H1 (cell line): Measurements from ENCODE around the gene CDK7. TPM values are rescaled to one million over a fixed set of nuclear protein-coding genes. Genes with fewer than 3 reads are reported as not detected.

Experiments
- CTCF ChIA-PET: fragments of 300-600 bp; sonication (Branson Sonifier 250); formaldehyde crosslinking; loops from one replicate; lab custom pipeline; 2021; ENCODE audit not compliant: partially characterized antibody; lab: Charles Lee
- POLR2A ChIA-PET: fragments of 300-600 bp; sonication (Branson Sonifier 250); formaldehyde crosslinking; loops from one replicate; lab custom pipeline; 2021; ENCODE audit warnings: inconsistent platforms; ENCODE audit not compliant: partially characterized antibody; lab: Charles Lee
- DNase-seq, 2 experiments: peaks; one replicate each; pipeline versions ENCODE4 v3.0.0 to v3.0.0-alpha.2; 2010 to 2022; ENCODE audit warnings: low spot score in 2 of 2, low read depth in 1 of 2, mixed read lengths in 1 of 2
- FAIRE-seq: peaks from 2 replicates; lab custom pipeline; 2011; peaks lifted over from hg19 to GRCh38; lab: Jason Lieb, UNC
- H2AFZ ChIP-seq: 2 replicates; pipeline ENCODE4 v1.8.1; 2012; ENCODE audit warnings: low read length, inconsistent platforms
- H2AK5ac ChIP-seq: 2 replicates; pipeline ENCODE4 v1.6.1; 2013; ENCODE audit warnings: low read depth, low read length
- H2BK120ac ChIP-seq: replicated peaks from 2 replicates; pipeline ENCODE3; 2013; ENCODE audit warnings: low read depth, low read length, inconsistent platforms
- H2BK12ac ChIP-seq: 2 replicates; pipeline ENCODE4 v1.6.1; 2013; ENCODE audit warnings: low read depth, low read length
- H2BK15ac ChIP-seq: 2 replicates; pipeline ENCODE4 v1.6.1; 2013; ENCODE audit warnings: low read length
- H2BK20ac ChIP-seq: 2 replicates; pipeline ENCODE4 v1.6.1; 2013; ENCODE audit warnings: low read length
- H2BK5ac ChIP-seq: 2 replicates; pipeline ENCODE4 v1.6.1; 2013; ENCODE audit warnings: low read depth, low read length
- H3K14ac ChIP-seq: 2 replicates; pipeline ENCODE4 v1.6.1; 2013; ENCODE audit warnings: inconsistent platforms; ENCODE audit not compliant: insufficient read length
- H3K18ac ChIP-seq: 2 replicates; pipeline ENCODE4 v1.6.1; 2013; ENCODE audit warnings: low read length; ENCODE audit errors: extremely low read depth
- H3K23ac ChIP-seq: 2 replicates; pipeline ENCODE4 v1.6.1; 2013; ENCODE audit warnings: inconsistent platforms; ENCODE audit not compliant: insufficient read length
- H3K23me2 ChIP-seq: 2 replicates; pipeline ENCODE4 v1.6.1; 2013; ENCODE audit warnings: low read depth, low read length
- H3K27ac ChIP-seq: 2 replicates; pipeline ENCODE4 v1.6.1; 2011; ENCODE audit warnings: low read depth, low read length, inconsistent platforms
- H3K27me3 ChIP-seq, 4 experiments: replicated peaks in 1 of 4; 1 replicate in 1 of 4; 2 replicates in 3 of 4; pipeline versions ENCODE4 v1.6.1 to v1.8.1; 2011 to 2013; ENCODE audit warnings: low read length in 3 of 4, mild to moderate bottlenecking in 3 of 4, inconsistent platforms in 2 of 4, mixed read lengths in 2 of 4, moderate library complexity in 1 of 4; ENCODE audit not compliant: control insufficient read depth in 3 of 4, insufficient read depth in 3 of 4; ENCODE audit errors: extremely low read depth in 1 of 4
- H3K36me3 ChIP-seq, 4 experiments: 2 replicates each; pipeline versions ENCODE4 v1.6.1 to v1.8.1; 2011 to 2013; ENCODE audit warnings: mild to moderate bottlenecking in 4 of 4, low read length in 3 of 4, moderate library complexity in 2 of 4, control low read depth in 1 of 4, inconsistent platforms in 1 of 4; ENCODE audit not compliant: insufficient read depth in 4 of 4, control insufficient read depth in 2 of 4
- H3K4ac ChIP-seq: replicated peaks from 2 replicates; pipeline ENCODE3; 2013; ENCODE audit warnings: low read length, low read depth, mixed read lengths, inconsistent platforms; ENCODE audit not compliant: insufficient read length
- H3K4me1 ChIP-seq, 4 experiments: replicated peaks in 1 of 4; 1 replicate in 1 of 4; 2 replicates in 3 of 4; pipeline versions ENCODE4 v1.6.1 to v1.8.1; 2011 to 2013; ENCODE audit warnings: low read length in 3 of 4, inconsistent platforms in 2 of 4, mixed read lengths in 1 of 4; ENCODE audit not compliant: insufficient read depth in 4 of 4, control insufficient read depth in 3 of 4
- H3K4me2 ChIP-seq, 2 experiments: 2 replicates each; pipeline versions ENCODE4 v1.6.1 to v1.8.1; 2011 to 2013; ENCODE audit warnings: low read depth in 2 of 2, low read length in 2 of 2, control low read depth in 1 of 2, inconsistent platforms in 1 of 2, mild to moderate bottlenecking in 1 of 2; ENCODE audit not compliant: insufficient read depth in 1 of 2
- H3K4me3 ChIP-seq, 4 experiments: fragments of 200-600, 300-600 bp in 1 of 4; sonication (generic), shearing (Covaris generic), sonication (Bioruptor Twin) in 1 of 4; 2 replicates each; pipeline versions ENCODE4 v1.5.1 to v1.8.1; 2011 to 2016; ENCODE audit warnings: low read length in 4 of 4, low read depth in 3 of 4, control low read depth in 2 of 4, inconsistent platforms in 2 of 4, mild to moderate bottlenecking in 2 of 4, mixed read lengths in 1 of 4, moderate library complexity in 1 of 4; ENCODE audit not compliant: insufficient read depth in 2 of 4; ENCODE audit errors: extremely low read depth in 1 of 4
- H3K56ac ChIP-seq: replicated peaks from 2 replicates; pipeline ENCODE3; 2013; ENCODE audit warnings: low read depth, mild to moderate bottlenecking, mixed read lengths, low read length, inconsistent platforms; ENCODE audit not compliant: insufficient read length
- H3K79me1 ChIP-seq: 2 replicates; pipeline ENCODE4 v1.6.1; 2013; ENCODE audit warnings: low read depth, low read length, control low read depth
- H3K79me2 ChIP-seq, 2 experiments: 2 replicates each; pipeline versions ENCODE4 v1.6.1 to v1.8.1; 2012 to 2013; ENCODE audit warnings: low read length in 2 of 2, mild to moderate bottlenecking in 2 of 2, inconsistent platforms in 1 of 2; ENCODE audit not compliant: insufficient read depth in 2 of 2, control insufficient read depth in 1 of 2
- H3K9ac ChIP-seq, 4 experiments: replicated peaks in 1 of 4; 1 replicate in 1 of 4; 2 replicates in 3 of 4; pipeline versions ENCODE4 v1.6.1 to v1.8.1; 2011 to 2013; ENCODE audit warnings: low read depth in 3 of 4, low read length in 3 of 4, control low read depth in 2 of 4, mild to moderate bottlenecking in 2 of 4, moderate library complexity in 2 of 4, inconsistent platforms in 1 of 4; ENCODE audit errors: extremely low read depth in 1 of 4
- H3K9me3 ChIP-seq, 2 experiments: 2 replicates each; pipeline versions ENCODE4 v1.6.1 to v1.8.1; 2012 to 2013; ENCODE audit warnings: mild to moderate bottlenecking in 2 of 2, moderate library complexity in 2 of 2, control low read depth in 1 of 2, inconsistent platforms in 1 of 2, low read depth in 1 of 2, low read length in 1 of 2, mixed read lengths in 1 of 2; ENCODE audit not compliant: insufficient read depth in 2 of 2
- H4K20me1 ChIP-seq, 2 experiments: replicated peaks in 1 of 2; 2 replicates each; pipeline versions ENCODE3 to v1.8.1; 2011 to 2013; ENCODE audit warnings: inconsistent platforms in 2 of 2, low read length in 2 of 2, mild to moderate bottlenecking in 1 of 2; ENCODE audit not compliant: insufficient read depth in 2 of 2, control insufficient read depth in 1 of 2
- H4K5ac ChIP-seq: 2 replicates; pipeline ENCODE4 v1.6.1; 2013; ENCODE audit warnings: low read length, low read depth, mixed read lengths, inconsistent platforms; ENCODE audit not compliant: insufficient read length
- H4K8ac ChIP-seq: 2 replicates; pipeline ENCODE4 v1.8.0; 2013; ENCODE audit warnings: mild to moderate bottlenecking, moderate library complexity, low read length, inconsistent platforms; ENCODE audit not compliant: insufficient read depth; ENCODE audit errors: extremely low read depth
- H4K91ac ChIP-seq: replicated peaks from 2 replicates; pipeline ENCODE3; 2013; ENCODE audit warnings: low read length, mixed read lengths, inconsistent platforms; ENCODE audit not compliant: insufficient read length
- TEAD4 ChIP-seq: IDR thresholded peaks from 2 replicates; pipeline ENCODE4 v1.6.1; 2012; ENCODE audit warnings: low read depth, low read length, inconsistent platforms, mixed read lengths
- WGBS, 2 experiments: shearing (Covaris generic) in 1 of 2; methylation state at CpG; one replicate each; pipeline versions ENCODE4 v1.1.6 to v1.1.7; 2013 to 2015; ENCODE audit warnings: low lambda C conversion rate in 2 of 2, mixed read lengths in 2 of 2, inconsistent platforms in 1 of 2, low coverage in 1 of 2, missing lambda C conversion rate in 1 of 2; ENCODE audit not compliant: insufficient replicate concordance in 2 of 2, insufficient coverage in 1 of 2, insufficient read length in 1 of 2; ENCODE audit errors: extremely low coverage in 1 of 2, missing lambda C conversion rate in 1 of 2; 5-methylcytosine and 5-hydroxymethylcytosine counted together
- polyA plus RNA-seq, 7 experiments: library from polyadenylated mRNA; depleted of rRNA in 3 of 7; stranded (reverse) in 5 of 7; unstranded in 2 of 7; fragments of >200 nt in 5 of 7; fragments of 200-250 nt in 2 of 7; gene quantifications; 1 replicate in 5 of 7; 2 replicates in 1 of 7; 4 replicates in 1 of 7; pipeline versions ENCODE4 v1.2.1 to v1.2.3, GENCODE V29; 2011 to 2013; ENCODE audit warnings: missing spikeins in 2 of 7, mixed read lengths in 2 of 7
- total RNA-seq: library from RNA; stranded (reverse); fragmentation: NEBNext Ultra II Directional; extraction: Animal tissue kit (Norgen Biotek cat#: 25700); gene quantifications from 2 replicates; pipeline ENCODE4 v1.2.1, GENCODE V29; 2021

Gene CDK7
- total and polyA plus RNA-seq, 2 of the 8 experiments (the other 6 are each of a cell fraction or from before 2014, with no cell fraction given): 39.9 to 63.4 TPM

- H4K91ac ChIP-seq: no peak overlapping the region
- H3K23me2 ChIP-seq: peaks cover 2% of the 10 kb centered on the region; the same call in 1 of the 2 replicates
- CTCF ChIA-PET: interaction anchor here (2.7 kb wide), 1 partner anchor 9 kb away, joined by 8 read pairs; no protein-coding TSS in a partner anchor
- H3K27ac ChIP-seq: no peak overlapping the region
- H3K4me3 ChIP-seq: no peak overlapping the region
- H3K4me1 ChIP-seq: no peaks in the 10 kb centered on the region
- H3K9ac ChIP-seq: no peak overlapping the region
- POLR2A ChIA-PET: interaction anchor here (2.1 kb wide), 1 partner anchor 23 kb away, joined by 7 read pairs; the partner anchor contains the start of gene CDK7
- H4K5ac ChIP-seq: no peak overlapping the region
- H2AFZ ChIP-seq: no peak overlapping the region
- H2BK5ac ChIP-seq: no peak overlapping the region
- no peak overlapping the region for H2BK20ac ChIP-seq
- WGBS, 2 experiments: 59% methylated on average over 1 of the region's 1 CpG; no CpG with 5 or more reads in 1 of the 2 experiments
- H3K18ac ChIP-seq: no peak overlapping the region
- H2AK5ac ChIP-seq: no peak overlapping the region
- peaks cover 6 to 46% (median 30%) of the 10 kb centered on the region in 4 experiments; a peak in 7 of 8 replicates for H3K36me3 ChIP-seq
- H3K14ac ChIP-seq: no peak overlapping the region
- H3K9me3 ChIP-seq: no peaks in the 10 kb centered on the region
- H4K20me1 ChIP-seq: no peaks in the 10 kb centered on the region
- H2BK12ac ChIP-seq: no peak overlapping the region
- no peak overlapping the region for H2BK120ac ChIP-seq
- FAIRE-seq: no peak
- no peak overlapping the region for H2BK15ac ChIP-seq
- H3K27me3 ChIP-seq: no peaks in the 10 kb centered on the region
- no peak overlapping the region for H3K23ac ChIP-seq
- no peak for TF ChIP-seq TEAD4
- H3K4me2 ChIP-seq: no peak overlapping the region
- H3K56ac ChIP-seq: no peak overlapping the region
- no peak overlapping the region for H3K4ac ChIP-seq
- no peak for DNase-seq
- no peaks in the 10 kb centered on the region; the same call in 1 of the 2 replicates for H3K79me1 ChIP-seq
- H4K8ac ChIP-seq: no peak overlapping the region
- H3K79me2 ChIP-seq: no peaks in the 10 kb centered on the region
Measured at GRCh38 chr5:69257577-69257976, 22.9 kb downstream of the CDK7 start.
